ENCODE measurements around the gene CCDC91.

DNA sequence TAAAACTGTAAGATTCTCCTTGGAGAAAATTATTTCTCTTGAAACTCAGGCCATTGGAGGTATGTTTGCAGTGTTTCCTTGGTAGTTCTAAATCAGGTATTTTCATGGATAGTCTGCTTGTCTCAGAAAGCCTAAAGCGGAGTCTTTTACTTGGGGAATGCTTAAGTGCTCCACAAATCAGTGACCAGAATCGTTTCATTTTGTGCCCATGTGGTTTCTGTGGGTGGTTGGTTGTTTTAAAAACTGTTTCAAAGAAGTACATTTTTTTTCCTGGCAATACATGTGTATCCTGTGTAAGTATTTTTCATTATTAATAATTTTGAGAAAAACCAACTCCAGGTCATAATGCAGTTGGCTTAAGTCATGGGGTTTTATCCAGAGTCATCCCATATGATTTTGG lies 33.6 kb downstream of the CCDC91 start:
- TF ChIP-seq, protein P1, sequence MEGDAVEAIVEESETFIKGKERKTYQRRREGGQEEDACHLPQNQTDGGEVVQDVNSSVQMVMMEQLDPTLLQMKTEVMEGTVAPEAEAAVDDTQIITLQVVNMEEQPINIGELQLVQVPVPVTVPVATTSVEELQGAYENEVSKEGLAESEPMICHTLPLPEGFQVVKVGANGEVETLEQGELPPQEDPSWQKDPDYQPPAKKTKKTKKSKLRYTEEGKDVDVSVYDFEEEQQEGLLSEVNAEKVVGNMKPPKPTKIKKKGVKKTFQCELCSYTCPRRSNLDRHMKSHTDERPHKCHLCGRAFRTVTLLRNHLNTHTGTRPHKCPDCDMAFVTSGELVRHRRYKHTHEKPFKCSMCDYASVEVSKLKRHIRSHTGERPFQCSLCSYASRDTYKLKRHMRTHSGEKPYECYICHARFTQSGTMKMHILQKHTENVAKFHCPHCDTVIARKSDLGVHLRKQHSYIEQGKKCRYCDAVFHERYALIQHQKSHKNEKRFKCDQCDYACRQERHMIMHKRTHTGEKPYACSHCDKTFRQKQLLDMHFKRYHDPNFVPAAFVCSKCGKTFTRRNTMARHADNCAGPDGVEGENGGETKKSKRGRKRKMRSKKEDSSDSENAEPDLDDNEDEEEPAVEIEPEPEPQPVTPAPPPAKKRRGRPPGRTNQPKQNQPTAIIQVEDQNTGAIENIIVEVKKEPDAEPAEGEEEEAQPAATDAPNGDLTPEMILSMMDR (IDR thresholded peaks at IDR 0.05) = no peak
- TF ChIP-seq POLR2A (IDR thresholded peaks at IDR 0.05) = no peak

Data from Peyer's patch (tissue), 4 donors.